HG03135 (cell line): ENCODE results near the gene ATG101.
A peak's percentile ranks its signal among the peaks of the same experiment; 100 is the strongest.

Source experiments
- ATAC-seq: cut with Tn5 transposase; IDR thresholded peaks from one replicate; pipeline ENCODE4 v1.9.1; 2021; ENCODE audit warnings: mild to moderate bottlenecking, moderate library complexity; ENCODE audit not compliant: unreplicated experiment

ATG101 gene

DNA sequence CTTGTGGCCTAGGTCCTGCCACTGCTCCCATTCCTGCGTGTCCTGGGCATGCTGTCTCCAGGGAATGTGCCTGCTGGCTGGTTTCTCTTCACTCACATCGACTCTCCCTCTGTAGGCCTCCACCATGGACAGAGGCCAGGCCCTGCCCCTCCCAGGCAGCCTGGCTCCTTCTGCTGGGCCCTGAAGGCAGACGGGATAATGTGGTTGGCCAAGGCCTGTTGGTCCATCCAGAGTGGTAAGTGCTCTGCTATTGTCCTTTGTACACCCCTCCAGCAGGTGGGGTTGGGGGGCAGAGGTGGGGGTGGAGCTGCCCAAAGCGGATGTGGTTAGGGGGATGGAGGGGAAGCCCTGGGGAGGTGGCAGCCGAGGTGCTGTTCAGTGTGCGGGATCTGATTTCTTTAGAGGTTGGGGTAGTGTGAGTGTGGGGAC is 28.1 kb upstream of the ATG101 start:
- ATAC-seq, result no peak

DNA sequence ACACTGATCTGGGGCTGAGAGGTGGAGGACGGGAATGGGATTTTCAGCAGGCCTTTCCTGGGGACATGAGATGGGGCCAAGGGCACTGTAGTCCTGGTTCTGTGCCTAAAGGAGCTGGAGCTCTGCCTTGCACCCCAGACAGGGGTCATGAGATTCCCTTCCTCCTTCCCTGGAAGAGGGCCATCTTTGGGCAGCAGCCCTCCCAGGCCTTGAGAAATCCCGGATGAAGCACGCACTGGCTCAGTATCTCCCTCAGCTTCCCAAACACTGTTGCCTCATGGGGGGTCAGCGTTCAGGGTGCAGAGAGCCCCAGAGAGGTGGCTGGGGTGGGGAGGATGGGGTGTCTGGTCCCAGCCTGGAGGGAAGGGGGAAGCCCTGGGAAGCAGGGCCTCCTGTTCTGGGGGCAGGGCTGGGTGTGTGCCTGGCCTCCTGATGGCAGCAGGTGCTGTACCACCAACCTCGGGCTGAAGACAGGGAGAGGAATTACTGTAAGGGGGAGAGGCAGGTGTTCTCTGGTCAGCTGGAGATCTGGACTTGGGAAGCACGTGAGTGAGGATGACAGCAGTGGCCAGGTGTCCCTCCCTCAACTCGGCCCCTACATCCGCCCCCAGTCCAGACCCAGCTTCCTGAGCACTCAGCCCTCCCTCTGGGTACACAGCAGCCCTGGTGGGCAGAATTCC is 26.9 kb upstream of the ATG101 start:
- ATAC-seq, result no peak

DNA sequence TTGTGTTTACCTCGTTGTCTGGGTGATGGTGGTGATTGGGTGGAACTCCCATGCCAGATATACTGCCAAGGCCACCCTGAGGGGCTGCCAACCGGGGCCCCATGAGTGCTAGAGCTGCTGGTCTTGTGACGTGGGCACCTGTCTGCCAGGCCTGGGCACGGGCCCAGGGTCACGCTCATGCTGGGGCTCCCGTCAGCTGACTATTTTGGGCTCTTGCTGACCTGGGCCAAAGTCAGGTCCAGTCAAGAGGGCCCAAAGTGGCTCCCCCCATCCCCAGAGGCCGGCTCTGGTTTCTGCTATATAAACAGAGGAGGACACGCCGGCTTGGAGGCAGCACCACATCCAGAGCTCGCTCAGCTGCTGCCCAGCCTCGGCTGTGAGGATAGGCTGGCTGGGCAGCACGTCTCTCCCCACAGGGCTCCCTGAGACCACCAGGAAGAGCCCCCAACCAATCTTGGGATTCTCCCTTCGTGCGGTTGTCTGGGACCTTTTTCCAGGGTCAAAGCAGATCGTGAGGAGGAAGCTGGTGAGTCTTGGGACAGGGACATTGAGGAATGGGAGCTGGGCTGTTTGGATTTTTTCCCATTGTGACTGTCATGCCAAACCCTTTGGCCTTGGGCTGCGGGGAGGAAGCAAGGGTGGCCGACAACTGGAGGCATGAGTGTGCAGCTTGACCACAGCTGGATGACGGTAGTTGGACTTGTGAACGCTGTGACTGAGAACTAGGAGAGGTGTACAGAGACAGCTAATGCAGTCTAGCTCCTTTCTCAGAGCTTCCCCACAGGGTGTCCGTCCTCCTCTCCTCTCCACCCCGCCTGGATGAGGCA is 26.2 kb upstream of the ATG101 start:
- no peak for ATAC-seq

DNA sequence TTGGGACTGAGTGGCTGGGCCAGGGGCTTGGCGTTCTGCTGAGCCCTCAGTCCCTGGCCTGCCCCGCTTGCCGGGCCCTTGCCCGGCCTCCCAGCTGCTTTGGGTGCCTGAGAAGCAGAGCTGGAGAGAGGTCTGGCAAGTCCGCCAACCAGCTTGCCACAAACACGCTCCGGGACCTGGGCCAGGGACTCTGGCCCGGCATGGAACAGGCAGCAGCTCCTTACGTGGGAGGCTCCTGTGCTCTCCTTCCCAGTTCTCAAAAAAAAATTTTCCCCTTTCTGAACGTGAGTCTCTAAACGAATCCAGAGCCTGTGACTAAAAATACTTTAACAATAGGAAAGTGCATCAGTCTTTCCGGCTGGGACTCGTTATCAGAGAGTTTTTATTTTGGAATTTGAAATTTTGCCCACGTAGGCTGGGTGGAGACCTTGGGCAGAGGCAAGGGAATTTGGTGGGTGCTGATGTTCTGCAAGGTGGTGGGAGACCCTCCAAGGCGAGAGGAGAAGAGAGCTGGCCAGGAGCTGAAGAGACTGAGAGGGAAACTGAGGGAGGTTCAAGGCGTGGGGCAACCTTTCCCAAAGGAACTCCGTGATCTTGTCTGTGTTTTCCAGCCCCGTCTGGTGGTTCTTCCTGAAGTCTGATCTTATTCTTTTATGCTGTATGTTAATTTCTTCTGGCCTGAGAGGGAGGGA is 25.3 kb upstream of the ATG101 start:
- ATAC-seq, result no peak

DNA sequence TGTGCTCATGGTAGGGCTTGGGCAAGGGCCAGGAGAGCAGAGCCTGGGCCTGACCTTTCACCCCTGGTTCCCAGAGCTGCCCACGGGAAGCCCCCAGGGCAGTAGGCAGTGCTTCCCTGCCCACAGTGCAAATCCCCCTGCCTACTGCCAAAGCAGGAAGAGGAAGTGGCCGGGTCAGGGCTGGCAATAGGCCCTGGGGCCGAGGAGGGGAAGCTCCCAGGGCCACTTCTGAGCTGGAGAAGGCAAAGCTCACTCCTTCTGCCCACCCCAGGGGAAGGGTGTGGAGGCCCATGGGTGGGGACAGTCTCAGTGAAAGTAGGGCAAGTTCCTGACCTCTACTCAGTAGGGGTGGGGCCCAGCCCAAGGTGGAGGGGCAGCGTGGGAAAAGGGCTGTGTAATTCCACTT is 24.0 kb upstream of the ATG101 start:
- no peak for ATAC-seq

DNA sequence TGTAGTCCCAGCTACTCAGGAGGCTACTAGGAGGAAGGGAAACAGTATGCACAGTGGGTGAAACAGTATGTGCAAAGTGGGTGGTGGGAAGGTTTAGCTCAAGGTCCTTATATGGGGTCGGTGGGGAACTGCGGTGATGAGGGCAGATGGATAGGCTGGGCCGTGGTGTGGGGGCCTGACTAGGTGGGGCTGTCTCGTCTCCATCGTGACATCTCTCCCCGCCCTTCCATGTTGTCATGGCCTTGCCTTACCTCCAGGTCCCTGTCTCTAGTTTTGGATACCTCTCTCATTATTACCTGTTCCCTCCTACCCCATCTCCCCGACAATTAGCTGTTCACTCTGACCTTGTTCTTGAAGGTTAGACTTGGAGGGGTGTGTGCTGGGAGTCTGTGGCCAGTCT is 22.9 kb upstream of the ATG101 start:
- no peak for ATAC-seq

DNA sequence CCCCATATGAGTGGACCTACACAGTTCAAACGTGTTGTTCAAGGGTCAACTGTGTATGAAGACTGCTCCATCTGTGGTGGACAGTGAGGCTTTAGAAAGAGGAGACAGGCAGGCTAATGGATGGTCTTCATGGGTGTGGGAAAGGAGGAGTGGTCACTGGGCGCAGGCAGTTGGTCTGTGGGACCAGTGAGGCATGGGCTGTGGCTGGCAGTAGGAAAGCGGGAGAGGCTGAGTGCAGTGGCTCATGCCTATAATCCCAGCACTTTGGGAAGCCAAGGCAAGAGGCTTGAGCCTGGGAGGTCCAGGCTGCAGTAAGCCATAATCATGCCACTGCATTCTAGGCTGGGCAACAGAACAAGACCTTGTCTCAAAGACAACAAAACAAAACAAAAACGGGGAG is 20.5 kb upstream of the ATG101 start:
- no peak for ATAC-seq

DNA sequence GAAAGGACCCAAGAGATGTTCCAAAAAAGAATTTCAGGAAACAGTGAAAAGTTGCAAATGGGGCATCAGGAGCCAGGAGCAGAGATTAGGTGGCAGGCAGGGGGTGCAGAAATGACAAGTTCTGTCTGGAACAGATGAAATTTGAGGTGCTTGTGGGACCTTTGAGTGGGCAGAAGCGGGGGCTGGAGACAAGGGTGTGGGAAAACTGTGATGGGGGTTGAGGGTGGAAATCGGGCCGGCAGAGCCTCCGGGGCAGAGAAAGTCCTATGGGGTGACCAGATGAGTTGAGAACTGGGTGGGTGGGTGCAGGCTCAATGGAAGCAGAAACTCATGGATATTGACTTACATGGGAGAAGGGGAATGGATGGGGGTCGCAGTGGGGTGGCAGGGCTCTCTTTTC is 20.1 kb upstream of the ATG101 start:
- ATAC-seq, result no peak

DNA sequence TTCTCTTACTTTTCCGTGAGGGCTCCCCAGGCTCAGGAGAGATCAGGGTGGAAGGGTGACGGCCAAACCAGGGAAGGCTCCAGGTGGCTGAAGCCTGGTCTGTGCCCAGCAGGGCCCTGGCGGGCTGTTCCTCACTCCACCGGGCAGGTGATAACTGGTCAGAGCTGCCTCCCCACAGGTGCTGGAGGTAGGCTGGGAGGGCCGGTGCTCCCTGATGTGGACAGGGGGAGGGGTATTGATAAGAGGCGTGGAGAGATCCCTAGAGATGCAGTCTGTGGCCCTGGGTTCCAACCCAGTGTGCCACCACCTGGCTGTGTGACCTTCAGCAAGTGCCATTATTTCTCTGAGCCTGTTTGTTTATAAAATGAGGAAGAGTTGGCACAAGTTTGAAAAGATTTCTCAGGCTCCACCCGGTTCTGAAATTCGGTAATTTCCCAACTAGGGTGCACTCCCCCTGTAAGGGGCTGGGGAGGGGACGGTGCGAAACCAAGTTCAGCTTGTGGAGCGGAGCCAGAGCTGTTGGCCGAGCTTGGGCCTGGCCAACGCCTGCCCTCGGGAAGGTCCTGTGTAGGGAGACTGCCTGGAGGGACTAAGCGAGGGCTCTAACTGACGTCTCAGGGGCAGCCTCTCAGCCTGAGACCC is 19.5 kb upstream of the ATG101 start:
- ATAC-seq, result no peak

DNA sequence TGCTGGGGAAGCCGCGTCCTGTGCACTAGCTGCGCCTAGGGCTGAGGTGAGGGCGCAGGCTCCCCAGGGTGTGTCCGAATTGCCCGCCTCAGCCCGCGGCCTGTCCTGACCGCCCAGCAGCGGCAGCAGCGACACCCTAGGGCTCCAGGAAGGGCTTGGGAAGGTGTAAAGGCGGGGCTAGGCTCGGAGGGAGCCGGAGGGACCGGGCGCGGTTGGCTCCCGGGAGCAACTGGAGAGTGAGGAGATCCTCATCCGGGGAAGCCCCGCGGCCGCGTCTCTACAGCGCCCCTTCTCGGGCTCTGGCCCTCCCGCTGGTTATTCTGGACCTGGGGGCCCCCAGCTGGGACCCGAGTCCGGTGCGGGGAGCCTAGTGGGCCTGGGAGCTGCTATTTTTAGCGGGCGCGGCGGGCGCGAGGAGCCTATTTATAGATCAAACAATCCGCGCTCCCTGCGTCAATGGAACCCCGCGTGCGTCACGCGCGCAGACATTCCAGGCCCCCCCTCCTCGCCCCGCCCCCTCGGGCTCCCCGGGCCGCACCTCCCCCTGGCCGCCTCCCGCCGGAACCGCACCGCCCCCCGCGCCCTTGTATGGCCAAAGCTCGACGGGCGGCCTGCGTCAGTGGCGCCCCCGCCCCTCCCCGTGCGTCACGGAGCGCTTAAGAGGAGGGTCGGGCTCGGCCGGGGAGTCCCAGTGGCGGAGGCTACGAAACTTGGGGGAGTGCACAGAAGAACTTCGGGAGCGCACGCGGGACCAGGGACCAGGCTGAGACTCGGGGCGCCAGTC is 18.8 kb upstream of the ATG101 start, which contains the start of gene NR4A1:
Gene NR4A1 (plus strand): TSS at position 685 of the 784 bp plus-strand sequence. CDS start 2,887 bp downstream, outside the sequence.
- ATAC-seq, result peak; percentile 78

DNA sequence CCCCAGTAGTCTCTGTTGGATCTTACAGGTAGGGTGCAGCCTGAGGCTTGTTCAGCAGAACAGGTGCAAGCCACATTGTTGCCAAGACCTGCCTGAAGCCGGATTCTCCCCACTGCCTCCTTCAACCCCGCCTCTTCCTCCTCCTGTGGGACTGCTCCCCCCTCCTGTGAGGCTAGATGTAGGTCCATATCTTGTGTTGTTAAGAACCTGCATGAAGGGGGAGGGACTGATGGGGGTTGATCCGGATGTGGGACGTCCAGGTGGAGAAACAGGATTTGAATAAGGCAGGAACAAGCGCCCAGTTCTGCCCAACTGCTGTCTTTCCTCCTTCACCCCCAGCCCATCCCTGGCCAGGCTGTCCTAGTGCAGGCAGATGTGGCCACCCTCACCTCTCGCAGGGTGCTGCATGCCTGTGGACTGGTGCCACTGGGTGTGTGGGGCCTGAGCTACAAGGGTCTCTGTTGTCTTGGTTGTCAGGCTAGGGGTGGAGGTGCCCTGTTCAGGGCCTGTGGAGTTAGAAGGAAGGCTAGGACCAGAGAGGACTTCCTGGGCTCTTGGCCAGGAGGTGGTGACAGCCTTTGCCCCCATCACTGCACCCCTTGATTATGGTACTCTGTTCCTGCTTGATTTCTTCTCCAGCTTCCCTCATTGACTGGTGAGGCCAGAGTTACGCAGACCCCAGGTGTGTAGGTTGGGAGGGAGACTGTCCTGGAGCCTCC is 17.2 kb upstream of the ATG101 start:
- ATAC-seq, result no peak

DNA sequence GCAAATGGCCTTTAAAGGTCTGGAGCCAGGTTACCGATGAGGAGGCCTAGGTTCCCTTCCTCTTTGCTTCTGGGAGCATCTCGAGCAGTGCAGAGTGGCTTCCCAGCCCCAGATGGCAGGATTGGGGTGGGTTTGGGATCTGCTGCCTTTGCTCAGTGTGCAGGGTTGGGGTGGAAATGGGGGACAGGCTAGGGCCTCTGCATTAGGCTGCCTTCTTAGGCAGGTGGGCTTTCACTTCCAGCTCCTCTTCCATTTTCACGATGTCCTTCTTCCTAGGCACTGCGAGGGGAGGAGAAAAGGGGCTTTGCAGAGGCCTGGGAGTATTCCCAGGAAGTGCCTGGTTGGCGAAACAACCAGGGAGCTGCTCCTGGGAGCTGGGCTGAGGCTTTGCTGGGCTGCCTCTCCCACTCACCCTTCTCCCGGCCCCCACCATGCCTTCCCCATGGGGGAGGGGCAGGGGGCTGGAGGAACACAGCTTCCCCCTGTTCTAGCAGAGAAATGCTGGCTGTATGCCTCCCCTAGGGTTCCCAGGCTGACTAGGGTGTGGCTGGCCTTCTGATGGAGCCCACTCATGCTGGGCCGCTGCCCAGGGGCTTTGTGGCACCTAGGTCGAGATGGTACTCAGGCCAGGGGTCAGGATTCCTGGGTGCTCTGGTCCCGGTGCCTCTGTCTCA is 16.1 kb upstream of the ATG101 start:
- ATAC-seq, result no peak

DNA sequence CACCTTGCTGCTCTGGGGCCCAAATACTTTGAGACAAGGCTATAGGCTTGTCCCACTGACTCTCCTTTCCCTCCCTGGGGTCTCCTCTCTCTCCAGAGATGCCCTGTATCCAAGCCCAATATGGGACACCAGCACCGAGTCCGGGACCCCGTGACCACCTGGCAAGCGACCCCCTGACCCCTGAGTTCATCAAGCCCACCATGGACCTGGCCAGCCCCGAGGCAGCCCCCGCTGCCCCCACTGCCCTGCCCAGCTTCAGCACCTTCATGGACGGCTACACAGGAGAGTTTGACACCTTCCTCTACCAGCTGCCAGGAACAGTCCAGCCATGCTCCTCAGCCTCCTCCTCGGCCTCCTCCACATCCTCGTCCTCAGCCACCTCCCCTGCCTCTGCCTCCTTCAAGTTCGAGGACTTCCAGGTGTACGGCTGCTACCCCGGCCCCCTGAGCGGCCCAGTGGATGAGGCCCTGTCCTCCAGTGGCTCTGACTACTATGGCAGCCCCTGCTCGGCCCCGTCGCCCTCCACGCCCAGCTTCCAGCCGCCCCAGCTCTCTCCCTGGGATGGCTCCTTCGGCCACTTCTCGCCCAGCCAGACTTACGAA is 15.4 kb upstream of the ATG101 start:
- no peak for ATAC-seq

DNA sequence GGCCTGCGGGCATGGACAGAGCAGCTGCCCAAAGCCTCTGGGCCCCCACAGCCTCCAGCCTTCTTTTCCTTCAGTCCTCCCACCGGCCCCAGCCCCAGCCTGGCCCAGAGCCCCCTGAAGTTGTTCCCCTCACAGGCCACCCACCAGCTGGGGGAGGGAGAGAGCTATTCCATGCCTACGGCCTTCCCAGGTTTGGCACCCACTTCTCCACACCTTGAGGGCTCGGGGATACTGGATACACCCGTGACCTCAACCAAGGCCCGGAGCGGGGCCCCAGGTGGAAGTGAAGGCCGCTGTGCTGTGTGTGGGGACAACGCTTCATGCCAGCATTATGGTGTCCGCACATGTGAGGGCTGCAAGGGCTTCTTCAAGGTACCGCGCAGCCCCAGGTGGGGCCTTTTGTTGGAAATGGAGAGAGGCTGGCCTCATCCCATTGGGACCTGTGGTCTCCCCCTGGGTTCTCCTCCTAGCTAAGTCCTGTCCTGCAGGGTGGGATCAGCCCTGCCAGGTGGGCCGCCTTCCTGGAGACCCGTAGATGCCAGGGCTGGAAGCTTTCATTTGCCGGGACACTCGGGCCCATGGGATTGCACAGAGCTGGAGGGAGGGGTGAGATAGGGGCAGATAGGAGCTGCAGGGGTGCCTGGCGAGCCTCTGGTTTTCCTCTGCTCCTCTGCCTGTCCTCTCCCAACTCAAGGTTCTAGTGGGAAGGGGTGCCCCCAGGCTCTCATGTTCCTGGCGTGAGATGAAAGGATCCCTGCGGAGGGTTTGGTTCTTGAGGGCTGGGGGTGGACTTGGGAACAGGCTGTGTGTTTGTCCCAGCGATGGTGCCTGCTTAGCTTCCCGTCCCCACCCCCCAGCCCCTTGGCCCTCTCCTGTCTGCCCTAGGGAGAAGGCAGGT is 14.7 kb upstream of the ATG101 start:
- no peak for ATAC-seq

DNA sequence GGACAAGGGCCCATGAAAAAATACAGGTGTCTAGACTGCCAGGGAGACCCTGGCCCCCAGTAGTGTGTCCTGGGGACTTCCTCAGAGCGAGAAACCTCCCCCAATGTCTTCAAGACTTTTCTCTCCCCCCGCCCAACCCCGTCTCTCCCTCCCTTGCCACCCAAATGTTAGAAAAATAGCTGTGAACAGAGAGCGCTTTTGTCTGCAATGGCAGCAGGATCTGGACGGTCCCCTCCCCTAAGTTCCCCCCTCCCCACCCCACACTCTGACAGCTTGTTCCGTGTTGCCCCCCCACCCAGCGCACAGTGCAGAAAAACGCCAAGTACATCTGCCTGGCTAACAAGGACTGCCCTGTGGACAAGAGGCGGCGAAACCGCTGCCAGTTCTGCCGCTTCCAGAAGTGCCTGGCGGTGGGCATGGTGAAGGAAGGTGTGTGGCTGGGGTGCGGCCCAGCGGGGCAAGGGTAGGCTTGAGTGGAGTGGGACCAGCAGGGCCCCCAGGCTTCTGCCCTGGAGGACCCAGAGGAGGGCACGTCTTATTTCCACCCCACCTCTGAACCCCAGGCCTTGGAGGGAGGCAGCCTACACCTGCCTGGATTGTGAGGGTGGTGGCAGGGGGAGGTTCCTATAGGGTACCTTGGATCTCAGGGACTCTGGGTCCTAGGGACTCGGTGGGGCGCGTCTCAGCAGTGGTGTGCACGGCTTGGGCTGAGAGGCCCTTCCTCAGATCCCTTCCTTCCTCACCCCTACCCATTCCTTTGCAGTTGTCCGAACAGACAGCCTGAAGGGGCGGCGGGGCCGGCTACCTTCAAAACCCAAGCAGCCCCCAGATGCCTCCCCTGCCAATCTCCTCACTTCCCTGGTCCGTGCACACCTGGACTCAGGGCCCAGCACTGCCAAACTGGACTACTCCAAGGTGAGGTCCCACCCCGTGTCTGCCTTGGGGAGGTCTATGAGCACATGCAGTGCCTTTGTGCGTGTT is 13.8 kb upstream of the ATG101 start:
- no peak for ATAC-seq

DNA sequence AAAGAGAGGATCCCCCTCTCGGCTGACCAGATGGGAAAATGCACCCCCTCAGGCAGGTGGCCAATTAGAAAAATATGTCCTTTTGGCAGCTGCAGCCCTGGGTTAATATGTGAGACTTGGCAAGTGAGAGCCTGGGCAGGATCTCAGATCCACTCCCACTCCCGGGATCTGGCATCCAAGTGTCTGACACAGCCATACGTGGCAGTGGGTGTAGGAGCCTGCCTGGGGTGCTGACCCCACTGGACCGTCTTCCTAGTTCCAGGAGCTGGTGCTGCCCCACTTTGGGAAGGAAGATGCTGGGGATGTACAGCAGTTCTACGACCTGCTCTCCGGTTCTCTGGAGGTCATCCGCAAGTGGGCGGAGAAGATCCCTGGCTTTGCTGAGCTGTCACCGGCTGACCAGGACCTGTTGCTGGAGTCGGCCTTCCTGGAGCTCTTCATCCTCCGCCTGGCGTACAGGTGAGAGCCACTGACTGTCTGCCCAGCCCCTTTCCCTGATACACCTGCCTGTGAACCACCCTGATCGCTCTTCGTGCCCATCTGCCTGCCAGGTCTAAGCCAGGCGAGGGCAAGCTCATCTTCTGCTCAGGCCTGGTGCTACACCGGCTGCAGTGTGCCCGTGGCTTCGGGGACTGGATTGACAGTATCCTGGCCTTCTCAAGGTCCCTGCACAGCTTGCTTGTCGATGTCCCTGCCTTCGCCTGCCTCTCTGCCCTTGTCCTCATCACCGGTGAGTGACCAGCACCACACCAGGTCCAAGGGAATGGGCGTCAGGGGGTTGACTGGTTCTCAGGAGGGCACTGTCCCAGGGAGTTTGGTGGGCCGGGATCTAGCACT is 12.8 kb upstream of the ATG101 start:
- ATAC-seq, result no peak
